Epithelial cell of proximal tubule (primary cell): ENCODE data around the gene TSPAN18. TPM values are rescaled to one million over a fixed set of nuclear protein-coding genes. Genes with fewer than 3 reads are reported as not detected.
"Not testable (repeated sequence)": the region's sequence is repeated elsewhere in the genome, so short reads cannot be mapped to it uniquely, and the experiment has no call there.

Experiments
- DNase-seq: peaks from one replicate; pipeline ENCODE4 v3.0.0-alpha.2; 2011; ENCODE audit warnings: low read depth
- H3K4me3 ChIP-seq: 2 replicates; pipeline ENCODE4 v1.5.1; 2011; ENCODE audit warnings: low read depth, mild to moderate bottlenecking, low read length
- total RNA-seq: library from RNA; depleted of rRNA; stranded (reverse); fragments of >200 nt; gene quantifications from 2 replicates; pipeline ENCODE4 v1.2.3, GENCODE V29; 2015
- TF ChIP-seq, protein P1 (sequence below): conservative IDR thresholded peaks from 2 replicates; pipeline ENCODE4 v1.5.1; 2012; ENCODE audit warnings: low read depth, mild to moderate bottlenecking, low read length

TSPAN18 gene
- total RNA-seq, 1 donor from 2014 or later, result 1.6 TPM

DNA sequence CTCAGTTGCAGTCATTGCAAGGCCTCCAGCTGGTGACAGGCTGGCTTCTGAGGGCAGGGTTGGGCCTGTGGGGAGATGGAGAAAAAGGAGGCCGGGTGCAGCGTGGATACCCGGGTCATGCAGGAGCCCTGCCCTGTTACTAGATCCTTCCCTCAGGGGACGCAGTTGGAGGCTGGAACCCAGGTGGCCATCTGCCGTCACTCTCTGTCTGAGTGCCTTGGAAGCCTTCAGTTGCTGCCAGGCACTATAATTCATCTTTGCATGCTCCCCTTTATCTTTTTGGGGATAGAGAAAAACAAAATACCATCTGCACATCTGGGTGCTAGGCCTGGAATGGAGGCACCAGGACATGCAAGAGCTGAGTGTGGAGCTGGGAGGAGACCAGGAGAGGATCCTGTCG, 141.3 kb downstream of the TSPAN18 start:
- no peak overlapping the region for H3K4me3 ChIP-seq
- DNase-seq, result no peak
- TF ChIP-seq, protein P1, sequence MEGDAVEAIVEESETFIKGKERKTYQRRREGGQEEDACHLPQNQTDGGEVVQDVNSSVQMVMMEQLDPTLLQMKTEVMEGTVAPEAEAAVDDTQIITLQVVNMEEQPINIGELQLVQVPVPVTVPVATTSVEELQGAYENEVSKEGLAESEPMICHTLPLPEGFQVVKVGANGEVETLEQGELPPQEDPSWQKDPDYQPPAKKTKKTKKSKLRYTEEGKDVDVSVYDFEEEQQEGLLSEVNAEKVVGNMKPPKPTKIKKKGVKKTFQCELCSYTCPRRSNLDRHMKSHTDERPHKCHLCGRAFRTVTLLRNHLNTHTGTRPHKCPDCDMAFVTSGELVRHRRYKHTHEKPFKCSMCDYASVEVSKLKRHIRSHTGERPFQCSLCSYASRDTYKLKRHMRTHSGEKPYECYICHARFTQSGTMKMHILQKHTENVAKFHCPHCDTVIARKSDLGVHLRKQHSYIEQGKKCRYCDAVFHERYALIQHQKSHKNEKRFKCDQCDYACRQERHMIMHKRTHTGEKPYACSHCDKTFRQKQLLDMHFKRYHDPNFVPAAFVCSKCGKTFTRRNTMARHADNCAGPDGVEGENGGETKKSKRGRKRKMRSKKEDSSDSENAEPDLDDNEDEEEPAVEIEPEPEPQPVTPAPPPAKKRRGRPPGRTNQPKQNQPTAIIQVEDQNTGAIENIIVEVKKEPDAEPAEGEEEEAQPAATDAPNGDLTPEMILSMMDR, result no peak

DNA sequence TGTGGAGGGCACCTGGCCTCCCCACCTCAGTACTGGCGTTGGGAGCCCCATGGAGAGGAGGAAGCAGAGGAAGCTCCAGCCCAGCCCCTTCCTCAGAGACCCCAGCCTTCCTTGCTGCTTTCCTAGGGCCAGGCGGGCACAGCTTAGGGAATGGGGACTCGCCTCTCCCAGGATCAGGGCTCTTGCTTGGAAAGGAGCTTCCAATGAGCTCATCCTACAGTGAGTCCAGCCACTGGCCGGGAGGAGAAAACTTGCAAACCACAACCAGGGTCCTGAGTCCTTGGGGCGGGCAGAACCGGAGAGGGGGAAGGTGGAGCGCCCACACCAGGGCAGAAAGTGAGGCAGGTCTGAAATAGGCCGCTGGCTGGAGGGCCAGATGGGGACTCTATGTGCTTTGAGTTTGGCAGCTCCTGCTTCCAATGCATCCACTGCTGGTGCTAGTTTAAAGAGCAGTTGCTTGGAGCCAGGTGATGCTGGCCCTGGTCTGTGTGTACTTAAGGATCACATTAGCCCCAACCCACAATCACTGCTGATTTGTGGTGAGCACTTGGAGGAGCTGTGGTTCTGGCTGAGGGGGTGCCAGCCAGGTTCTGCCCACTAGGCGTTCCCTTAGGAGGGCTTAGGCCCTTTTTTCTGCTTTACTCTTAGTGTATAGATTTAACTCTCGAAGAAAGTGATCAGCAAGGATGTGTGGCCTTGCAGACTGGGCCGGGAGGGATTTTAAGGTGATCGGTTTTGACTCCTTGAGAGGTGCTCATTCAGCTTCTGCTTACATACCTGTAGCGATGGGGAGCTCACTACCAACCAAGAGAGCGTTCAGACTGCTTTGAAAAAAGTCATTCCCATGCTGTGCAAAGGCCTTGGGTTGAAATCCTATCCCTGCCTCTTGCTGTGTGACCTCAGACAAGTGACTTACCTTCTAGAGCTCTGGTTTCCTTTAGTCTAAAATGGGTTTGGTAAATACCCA, 142.0 kb downstream of the TSPAN18 start:
- no peak overlapping the region for H3K4me3 ChIP-seq
- TF ChIP-seq, protein P1, result no peak
- no peak for DNase-seq

DNA sequence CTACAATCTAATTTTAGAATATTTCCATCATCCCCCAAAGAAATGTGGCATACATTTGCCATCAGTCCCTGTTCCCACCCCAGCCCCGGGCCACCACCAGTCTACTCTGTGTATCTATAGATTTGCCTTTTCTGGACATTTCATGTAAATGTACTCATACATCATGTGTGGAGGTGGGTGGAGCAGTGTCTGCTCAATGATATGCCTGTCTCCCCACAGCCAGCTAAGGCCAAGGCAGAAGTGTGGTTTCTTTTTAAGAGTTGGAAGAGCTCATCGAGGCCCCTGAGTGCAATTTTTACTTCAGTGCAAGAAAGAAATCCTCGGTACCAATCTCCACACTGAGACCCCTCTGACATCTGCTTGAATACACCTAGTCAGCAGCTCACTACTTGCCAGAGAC, 143.4 kb downstream of the TSPAN18 start:
- H3K4me3 ChIP-seq, result no peak overlapping the region
- no peak for DNase-seq
- TF ChIP-seq, protein P1, result no peak

DNA sequence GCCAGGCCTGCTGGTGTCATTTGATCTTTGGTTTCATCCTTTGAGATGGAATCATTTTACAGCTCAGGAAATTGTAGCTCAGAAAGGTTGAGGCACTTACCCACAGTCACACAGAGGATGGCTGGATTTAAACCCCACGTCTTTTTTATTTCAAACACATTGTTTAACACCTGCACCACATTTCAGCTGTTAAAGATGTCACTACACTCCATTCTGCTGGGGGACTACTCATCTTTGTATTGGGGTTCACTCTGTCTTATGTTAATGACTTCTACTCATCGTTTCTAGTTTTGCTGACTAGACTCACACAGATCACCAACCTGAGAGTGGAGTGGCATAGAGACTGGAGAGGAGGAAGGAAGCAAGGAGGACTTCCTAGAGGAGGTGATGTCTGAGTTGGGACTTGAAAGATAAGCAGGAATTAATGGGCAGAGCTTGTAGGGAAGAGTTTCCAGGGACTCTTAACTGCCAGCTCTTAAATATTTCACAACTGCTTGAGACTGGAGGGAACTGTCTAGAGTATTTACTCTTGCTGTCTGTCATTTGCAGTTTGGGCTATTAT, 143.9 kb downstream of the TSPAN18 start:
- no peak for DNase-seq
- TF ChIP-seq, protein P1, result no peak
- H3K4me3 ChIP-seq, result no peak overlapping the region

DNA sequence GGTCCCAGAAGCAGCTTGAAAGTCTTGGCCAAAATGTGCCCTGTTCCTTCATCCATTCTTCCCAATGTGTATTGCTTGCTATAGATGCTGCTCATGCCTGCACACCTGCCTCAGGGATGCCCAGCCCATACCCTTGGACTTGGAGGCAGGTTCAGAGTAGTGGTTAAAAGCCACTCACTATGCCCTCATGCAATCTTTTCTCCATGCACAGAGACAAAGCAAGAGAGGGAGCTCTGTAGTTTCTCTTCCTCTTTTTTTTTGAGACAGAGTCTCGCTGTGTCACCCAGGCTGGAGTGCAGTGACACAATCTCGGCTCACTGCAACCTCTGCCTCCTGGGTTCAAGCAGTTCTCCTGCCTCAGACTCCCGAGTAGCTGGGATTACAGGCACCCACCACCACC, 144.9 kb downstream of the TSPAN18 start:
- DNase-seq, H3K4me3 ChIP-seq: not testable (repeated sequence)

DNA sequence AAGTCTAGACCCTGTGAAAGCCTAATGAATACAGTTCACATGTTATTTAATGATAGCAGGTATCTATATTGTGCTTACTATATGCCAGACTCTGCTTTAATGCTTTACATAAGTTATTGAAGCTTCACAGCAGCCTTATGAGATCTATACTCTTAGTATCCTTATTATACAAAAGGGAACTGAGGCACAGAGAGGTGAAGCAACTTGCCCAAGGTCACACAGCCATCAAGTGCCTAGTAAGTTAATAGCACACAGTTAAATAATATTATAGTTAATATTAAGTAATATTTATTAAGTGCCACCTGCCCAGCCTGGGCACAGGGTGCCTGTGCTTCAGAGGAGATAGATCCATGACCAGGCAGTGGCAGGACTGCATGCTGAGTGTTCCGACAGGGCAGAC, 145.8 kb downstream of the TSPAN18 start:
- no peak overlapping the region for H3K4me3 ChIP-seq
- no peak for DNase-seq
- TF ChIP-seq, protein P1, result no peak

DNA sequence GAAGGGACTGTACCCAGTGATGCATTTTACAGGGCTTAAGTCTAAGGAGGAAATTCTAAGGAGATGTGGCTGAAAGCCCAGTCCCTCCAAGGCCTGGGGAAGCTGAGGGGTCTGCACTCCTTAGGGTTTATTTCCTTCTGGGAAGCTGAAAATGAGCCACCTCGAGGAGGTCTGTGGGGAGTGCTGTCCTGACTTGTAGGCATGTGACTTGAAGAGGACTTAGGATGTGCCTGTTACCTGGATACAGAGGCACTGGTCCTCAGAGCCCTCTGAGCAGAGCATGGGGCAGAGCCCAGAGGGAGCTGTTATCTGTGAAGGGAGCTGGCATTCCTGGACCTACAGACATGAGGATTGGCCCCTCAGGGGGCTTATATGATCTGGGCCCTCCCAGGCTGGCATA, 146.8 kb downstream of the TSPAN18 start:
- TF ChIP-seq, protein P1, result no peak
- DNase-seq, result no peak
- H3K4me3 ChIP-seq, result no peak overlapping the region
